Measurements from ENCODE around the gene KCNMB1.
A peak's percentile ranks its signal among the peaks of the same experiment; 100 is the strongest.

- peak; percentile 100 for TF ChIP-seq CTCF (IDR thresholded peaks at IDR 0.05; ENCODE audit: low read length)
- TF ChIP-seq EZH2 (optimal IDR thresholded peaks at IDR 0.05; ENCODE audit: low read depth, low read length), result no peak
- TF ChIP-seq EZH2phosphoT487 (IDR thresholded peaks at IDR 0.05; ENCODE audit: low read length), result no peak
These were observed 50.0 kb downstream of the KCNMB1 start for GRCh38 chr5:170338933-170339779.

All from MM.1S (cell line).